Measurements from ENCODE around the gene HSD11B1. TPM values are rescaled to one million over a fixed set of nuclear protein-coding genes. Genes with fewer than 3 reads are reported as not detected.
"Not testable (repeated sequence)": the region's sequence is repeated elsewhere in the genome, so short reads cannot be mapped to it uniquely, and the experiment has no call there.

Gene HSD11B1
- total RNA-seq, 2 donors from 2014 or later: 5.6 to 6.8 TPM

GRCh38 chr1:209686322-209686721 is 18.3 kb upstream of the HSD11B1 start:
- DNase-seq (no peak), ATAC-seq (no peak)
- intact Hi-C loops (cut with DNase I): loop anchor here in 1 of 2 donors (10.0 kb wide), 1 partner anchor 62 kb away; no protein-coding TSS in a partner anchor

DNA sequence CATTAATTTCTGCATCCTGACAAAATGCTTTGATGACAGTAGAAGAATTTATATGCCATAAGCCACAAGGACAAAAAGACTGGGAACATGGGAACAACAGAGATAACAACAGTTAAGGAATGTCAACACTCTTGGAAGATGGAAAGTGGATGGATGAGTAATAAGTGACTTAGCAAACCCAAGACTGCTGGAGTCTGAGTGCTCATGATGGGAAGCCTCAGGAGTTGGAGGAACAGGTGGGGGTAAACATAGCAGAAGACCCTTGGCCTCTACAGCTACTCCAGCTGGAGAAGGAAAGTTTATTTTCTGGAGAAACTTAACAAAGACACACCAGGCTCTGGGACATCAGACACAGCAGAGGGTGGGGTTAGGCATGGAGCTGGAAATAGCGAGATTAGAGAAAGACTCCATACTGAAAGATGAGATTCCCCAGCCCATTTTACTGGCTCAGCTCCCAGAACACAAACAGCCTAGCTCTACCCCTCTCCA is 15.9 kb upstream of the HSD11B1 start:
- intact Hi-C loops (cut with DNase I): loop anchor here in 1 of 2 donors (10.0 kb wide), 1 partner anchor 64 kb away; no protein-coding TSS in a partner anchor
- ATAC-seq: peak; percentile 50 to 83
- no peak for DNase-seq

DNA sequence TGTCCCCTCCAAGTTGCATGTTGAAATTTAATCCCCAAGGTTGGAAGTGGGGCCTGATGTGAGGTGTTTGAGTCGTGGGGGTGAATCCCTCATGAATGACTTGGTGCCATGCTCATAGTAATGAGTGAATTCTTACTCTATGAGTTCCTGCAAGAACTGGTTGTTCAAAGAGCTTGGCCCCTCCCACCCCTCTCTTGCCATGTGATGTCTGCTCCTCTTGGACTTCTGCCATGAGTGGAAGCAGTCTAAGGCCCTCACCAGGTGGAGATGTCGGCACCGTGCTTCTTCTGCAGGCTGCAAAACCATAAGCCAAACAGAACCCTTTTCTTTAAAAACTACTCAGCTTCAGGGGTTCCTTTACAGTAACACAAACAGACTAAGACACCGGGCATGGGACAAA is 15.2 kb upstream of the HSD11B1 start:
- peak in 1 of 2 donors; percentile 20 for ATAC-seq
- no peak for DNase-seq
- intact Hi-C loops (cut with DNase I): loop anchor here in 1 of 2 donors (10.0 kb wide), 1 partner anchor 65 kb away; no protein-coding TSS in a partner anchor

- no peak for DNase-seq
- intact Hi-C loops (cut with DNase I): loop anchor here (5.0 kb wide), 5 partner anchors 49 to 104 kb away; no protein-coding TSS in a partner anchor
- no peak for ATAC-seq
Observed at GRCh38 chr1:209691237-209691636, 13.4 kb upstream of the HSD11B1 start.

- no peak for ATAC-seq
- intact Hi-C loops (cut with DNase I): loop anchor here (2.0 to 5.0 kb wide), 6 partner anchors 50 to 105 kb away; no protein-coding TSS in a partner anchor
- no peak for DNase-seq
Observed at GRCh38 chr1:209692296-209692695, 12.3 kb upstream of the HSD11B1 start.

- intact Hi-C loops (cut with DNase I): loop anchor here (1.0 to 5.0 kb wide), 7 partner anchors 51 to 117 kb away; no protein-coding TSS in a partner anchor
- peak; percentile 81 for DNase-seq
Observed at GRCh38 chr1:209692745-209693504, 11.7 kb upstream of the HSD11B1 start.

DNA sequence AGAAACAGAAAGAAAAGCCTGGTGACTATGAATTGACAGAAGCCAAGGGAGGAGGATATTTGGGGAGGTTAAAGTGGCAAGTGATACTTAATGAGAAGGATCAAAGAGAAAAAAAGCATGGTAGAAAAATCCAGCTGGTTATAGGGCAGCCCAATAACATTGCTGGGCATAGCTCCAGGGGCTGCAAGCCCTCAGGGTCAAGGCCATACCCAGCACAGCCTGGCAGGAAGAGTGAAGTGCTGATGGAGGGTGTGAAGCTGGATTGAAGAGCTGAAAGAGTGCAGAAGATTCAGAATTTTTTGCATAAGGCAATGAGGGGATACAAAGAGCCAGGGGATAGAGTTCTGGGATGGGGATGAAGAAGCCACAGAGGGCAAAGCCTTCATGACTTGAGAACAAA is 8.0 kb upstream of the HSD11B1 start:
- ATAC-seq: peak in 1 of 2 donors; percentile 42
- no peak for DNase-seq
- intact Hi-C loops (cut with DNase I): no loop called here

More at GRCh38 chr1:209692745-209693504, 11.7 kb upstream of the HSD11B1 start:
- ATAC-seq: peak; percentile 36 to 67

GRCh38 chr1:209697126-209697525 is 7.5 kb upstream of the HSD11B1 start:
- peak in 1 of 2 donors; percentile 22 for ATAC-seq

DNA sequence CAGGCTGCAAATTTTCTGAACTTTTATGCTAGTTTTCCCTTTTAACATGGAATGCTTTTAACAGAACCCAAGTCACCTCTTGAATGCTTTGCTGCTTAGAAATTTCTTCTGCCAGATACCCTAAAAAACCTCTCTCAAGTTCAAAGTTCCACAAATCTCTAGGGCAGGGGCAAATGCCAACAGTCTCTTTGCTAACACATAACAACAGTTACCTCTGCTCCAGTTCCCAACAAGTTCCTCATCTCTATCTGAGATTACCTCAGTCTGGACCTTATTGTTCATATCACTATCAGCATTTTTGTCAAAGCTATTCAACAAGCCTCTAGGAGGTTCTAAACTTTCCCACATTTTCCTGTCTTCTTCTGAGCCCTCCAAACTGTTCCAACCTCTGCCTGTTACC is 4.0 kb upstream of the HSD11B1 start:
- ATAC-seq; intact Hi-C loops (cut with DNase I); DNase-seq: not testable (repeated sequence)

More at GRCh38 chr1:209697126-209697525, 7.5 kb upstream of the HSD11B1 start:
- DNase-seq: no peak
- intact Hi-C loops (cut with DNase I): no loop called here

- no peak for ATAC-seq
- intact Hi-C loops (cut with DNase I): no loop called here
- no peak for DNase-seq
Observed at GRCh38 chr1:209702832-209703231, 1.8 kb upstream of the HSD11B1 start.

DNA sequence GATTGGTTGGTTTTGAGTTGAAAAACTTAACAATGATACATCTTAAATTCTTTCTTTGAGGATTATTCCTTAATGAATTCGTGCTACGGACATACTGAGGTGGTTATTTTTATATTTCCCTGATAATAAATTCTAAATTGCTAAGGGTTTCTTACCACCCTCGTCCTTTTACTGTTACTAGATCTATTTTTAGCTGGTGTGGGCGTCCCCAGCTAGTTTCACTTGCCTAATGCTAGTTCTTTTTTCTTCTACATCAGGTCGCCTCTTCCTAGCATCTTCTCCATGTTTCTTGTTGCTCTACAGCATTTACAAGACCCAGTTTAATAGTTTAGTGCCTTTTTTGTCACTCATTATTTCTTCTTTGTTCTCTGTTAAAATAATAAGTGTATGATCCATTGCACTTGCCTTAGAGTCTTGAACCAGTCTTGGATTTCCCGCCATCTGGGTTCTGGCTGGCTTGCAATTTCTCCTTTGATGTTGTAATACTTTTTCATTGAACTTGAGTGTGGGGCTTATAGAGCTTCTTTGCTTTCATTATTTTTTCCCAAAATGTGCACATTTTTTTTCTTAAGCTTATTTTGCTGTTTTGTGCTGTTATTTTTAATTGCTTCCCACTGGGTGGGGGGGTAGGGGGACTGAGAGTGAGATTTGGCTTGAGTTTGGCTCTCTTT is 677 bp upstream of the HSD11B1 start:
- ATAC-seq (no peak), DNase-seq (no peak)
- intact Hi-C loops (cut with DNase I): no loop called here

DNA sequence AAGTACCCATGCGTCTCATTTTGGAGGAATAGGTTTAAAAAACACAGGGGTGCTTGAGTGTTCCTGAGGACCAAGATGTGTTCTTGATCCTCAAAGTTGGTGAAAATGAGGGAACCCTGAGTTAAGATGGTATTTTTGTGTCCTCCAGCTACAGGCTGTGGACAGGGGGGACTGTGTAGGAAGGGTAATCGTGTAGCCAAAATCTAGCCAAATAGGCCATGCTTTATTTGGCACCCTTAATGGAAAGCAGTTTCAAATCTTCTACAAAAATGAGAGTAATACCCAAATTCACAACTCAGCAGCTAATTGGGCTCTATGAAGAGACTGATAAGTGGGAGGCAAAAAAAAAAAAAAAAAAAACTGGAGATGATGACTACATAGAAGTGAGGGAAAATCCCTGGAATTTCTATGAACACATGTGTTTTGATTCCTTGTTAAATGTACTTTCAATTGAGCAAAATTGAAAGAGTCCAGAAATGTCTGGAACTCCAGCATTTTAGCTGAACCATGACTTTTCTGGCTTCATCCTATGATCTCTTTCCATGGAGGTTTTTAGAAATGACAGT is 470 bp downstream of the HSD11B1 start:
- ATAC-seq (peak; percentile 53 to 74), DNase-seq (no peak)
- intact Hi-C loops (cut with DNase I): no loop called here

DNA sequence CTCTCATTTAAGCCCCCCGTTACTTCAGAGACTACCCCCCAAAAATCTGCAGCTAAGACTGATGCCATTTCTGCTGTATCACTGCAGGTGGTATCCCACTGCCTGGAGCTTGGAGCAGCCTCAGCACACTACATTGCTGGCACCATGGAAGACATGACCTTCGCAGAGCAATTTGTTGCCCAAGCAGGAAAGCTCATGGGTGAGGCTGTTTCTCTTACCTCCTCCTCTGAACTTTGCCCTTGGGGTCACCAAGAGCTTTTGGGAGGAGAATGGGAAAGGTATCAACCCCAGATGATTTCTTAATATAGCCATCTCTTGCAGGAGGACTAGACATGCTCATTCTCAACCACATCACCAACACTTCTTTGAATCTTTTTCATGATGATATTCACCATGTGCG is 2.0 kb downstream of the HSD11B1 start:
- DNase-seq (no peak), ATAC-seq (no peak)
- intact Hi-C loops (cut with DNase I): no loop called here

DNA sequence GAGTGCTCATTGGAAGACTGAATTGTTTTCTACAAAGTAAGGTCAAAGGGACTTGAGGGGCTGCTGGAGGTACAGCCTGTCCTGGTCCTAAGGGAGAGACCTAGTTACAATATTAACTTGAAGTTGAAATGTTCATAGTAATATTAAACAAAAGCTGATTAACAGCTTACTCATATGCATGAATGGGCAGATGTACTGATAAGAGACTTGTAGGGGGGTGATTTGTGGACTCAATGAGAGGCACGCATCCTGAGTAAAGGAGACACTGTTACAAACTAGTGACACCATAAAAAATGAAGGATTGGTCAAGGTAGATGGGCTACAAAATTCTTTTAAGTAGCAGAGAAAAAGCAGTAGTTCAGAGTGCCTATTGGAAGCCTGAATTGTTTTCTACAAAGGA is 2.7 kb downstream of the HSD11B1 start:
- intact Hi-C loops (cut with DNase I): no loop called here
- DNase-seq (no peak), ATAC-seq (no peak)

DNA sequence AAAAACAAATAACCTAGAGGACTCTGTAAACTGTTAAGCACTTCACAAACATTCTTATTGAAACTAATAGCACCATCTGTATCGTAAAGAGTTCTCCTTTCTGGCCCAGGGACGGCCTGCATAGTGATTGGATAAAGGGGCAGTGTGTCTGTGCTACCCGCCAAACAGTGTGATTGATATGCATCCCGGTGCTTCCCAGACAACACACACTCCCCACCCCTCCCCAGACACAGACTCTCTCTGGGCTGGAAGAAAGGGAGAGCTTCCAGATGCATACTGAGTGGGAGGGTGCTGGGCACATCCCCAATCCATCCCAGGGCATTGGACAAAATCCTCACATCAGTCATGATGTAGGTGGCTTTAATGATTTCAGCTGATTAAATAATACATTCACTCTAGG is 3.7 kb downstream of the HSD11B1 start:
- DNase-seq (no peak), ATAC-seq (no peak)
- intact Hi-C loops (cut with DNase I): no loop called here

- intact Hi-C loops (cut with DNase I): no loop called here
- no peak for DNase-seq
- ATAC-seq: no peak
Observed at GRCh38 chr1:209710093-209710492, 5.4 kb downstream of the HSD11B1 start.

DNA sequence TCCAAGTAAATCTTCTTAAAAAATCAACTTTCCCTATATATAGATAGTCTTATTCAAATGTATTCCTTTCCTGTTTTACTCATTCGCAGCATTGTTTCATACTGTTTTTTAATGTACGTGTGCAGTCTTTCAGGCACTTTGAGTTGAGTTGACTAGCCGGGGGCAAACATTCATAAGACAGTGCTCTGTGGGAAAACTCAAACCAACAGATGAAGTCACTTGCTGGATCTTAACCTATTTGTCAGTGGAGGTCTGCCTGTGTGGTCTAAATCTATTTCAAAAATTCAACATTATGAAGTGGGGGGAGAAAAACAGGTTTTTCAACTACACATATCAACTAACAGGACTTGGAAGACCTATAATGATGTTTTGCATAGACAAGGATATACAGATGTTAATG is 6.2 kb downstream of the HSD11B1 start:
- DNase-seq (no peak), ATAC-seq (no peak)
- intact Hi-C loops (cut with DNase I): no loop called here

GRCh38 chr1:209714338-209714737 is 9.7 kb downstream of the HSD11B1 start:
- intact Hi-C loops (cut with DNase I): no loop called here
- DNase-seq: no peak
- no peak for ATAC-seq

DNA sequence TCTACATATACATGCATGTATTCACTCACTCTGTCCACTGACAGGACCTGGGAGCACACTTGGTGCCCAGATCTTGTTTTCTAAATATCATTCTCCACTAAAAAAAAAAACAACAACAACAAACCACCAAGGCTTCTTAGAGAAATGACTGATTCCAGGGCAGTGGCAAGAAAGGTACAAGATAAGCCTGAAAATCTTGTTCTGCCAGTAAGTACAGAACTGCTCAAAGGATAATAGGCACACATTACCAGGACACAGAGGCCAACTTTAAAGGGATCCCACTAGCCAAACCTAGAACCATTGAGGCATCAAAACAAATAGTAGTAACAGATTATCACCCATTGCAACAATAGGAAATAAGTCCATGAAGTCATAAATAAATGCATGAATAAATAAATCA is 10.7 kb downstream of the HSD11B1 start:
- DNase-seq: no peak
- intact Hi-C loops (cut with DNase I): no loop called here
- ATAC-seq: no peak

DNA sequence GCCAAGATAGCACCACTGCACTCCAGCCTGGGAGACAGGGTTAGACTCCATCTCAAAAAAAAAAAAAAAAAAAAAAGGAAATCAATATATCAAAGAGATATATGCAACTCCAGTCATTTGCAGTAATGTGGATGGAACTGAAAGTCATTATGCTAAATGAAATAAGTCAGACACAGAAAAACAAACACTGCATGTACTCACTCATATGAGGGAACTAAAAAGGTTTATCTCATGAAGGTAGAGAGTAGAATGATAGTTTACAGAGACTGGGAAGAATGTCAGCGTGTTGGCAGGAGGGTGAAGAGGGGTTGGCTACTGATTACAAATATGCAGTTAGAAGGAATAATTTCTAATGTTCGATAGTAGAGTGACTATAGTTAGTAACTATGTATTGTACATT is 13.2 kb downstream of the HSD11B1 start:
- ATAC-seq (no peak), DNase-seq (no peak)
- intact Hi-C loops (cut with DNase I): no loop called here
